ENCODE results near the gene GRIFIN.
A peak's percentile ranks its signal among the peaks of the same experiment; 100 is the strongest.
"Not testable (repeated sequence)": the region's sequence is repeated elsewhere in the genome, so short reads cannot be mapped to it uniquely, and the experiment has no call there.

The GRIFIN gene

GRCh38 chr7:2473496-2474180, 2.6 kb downstream of the GRIFIN start:
- FAIRE-seq (no peak), DNase-seq (ENCODE audit: insufficient read length, low spot score) (no peak)
- no peak for TF ChIP-seq POLR2A (IDR thresholded peaks at IDR 0.05; ENCODE audit: low read depth, low read length)

DNA sequence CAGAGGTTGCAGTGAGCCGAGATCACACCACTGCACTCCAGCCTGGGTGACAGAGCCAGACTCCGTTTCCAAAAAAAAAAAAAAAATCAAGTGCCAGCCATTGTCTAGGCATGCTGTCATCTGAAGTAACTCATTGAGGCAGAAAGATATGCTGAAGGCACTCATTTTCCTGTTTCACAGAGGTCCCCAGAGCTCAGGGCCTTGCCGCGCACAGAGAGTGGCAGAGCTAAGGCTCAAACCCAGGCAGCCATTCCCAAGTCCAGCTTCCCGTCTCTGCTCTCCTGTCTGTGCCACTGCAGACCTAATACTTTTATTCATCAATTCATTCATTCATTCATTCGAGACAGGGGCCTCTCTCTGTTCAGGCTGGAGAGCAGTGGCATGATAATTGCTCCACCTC, 3.5 kb downstream of the GRIFIN start:
- no peak for TF ChIP-seq POLR2A (IDR thresholded peaks at IDR 0.05; ENCODE audit: low read depth, low read length)
- no peak for FAIRE-seq
- DNase-seq (ENCODE audit: insufficient read length, low spot score): no peak

DNA sequence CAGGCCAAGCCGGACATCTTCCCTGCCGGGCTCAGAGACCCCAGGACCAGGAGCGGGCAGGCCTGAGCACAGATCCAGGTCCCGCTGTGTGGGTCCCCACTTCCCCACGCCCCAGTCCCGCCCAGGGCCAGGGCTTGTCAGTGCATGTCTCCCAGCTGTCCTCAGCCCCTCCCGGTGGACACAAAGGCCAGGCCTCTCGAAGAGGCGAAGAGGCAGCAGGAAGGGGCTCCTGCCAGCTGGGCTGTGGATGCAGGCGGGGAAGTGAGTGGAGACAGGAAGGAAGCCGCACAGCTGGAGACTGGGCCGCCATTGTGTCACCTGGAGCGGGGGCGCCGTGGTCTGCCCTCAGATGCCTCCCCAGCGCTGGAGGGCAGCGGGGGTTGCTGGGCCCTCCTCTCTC, 4.8 kb downstream of the GRIFIN start:
- peak; percentile 83 for DNase-seq (ENCODE audit: insufficient read length, low spot score)
- TF ChIP-seq POLR2A (IDR thresholded peaks at IDR 0.05; ENCODE audit: low read depth, low read length): no peak
- no peak for FAIRE-seq

DNA sequence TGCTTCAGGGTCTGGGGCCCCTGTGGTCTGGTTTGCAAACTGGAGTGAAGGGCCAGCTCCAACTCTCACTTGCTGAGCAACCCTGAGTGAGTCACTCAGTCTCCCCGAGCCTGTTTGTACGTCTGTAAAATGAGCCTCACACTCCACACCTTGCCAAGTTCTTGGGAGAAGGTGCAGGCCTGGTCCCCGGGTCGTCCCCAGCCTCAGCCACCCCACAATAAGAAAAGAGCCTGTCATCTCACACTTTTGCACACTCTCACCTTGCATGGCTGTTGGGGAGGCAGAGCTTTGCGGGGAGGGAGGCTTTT, 5.2 kb downstream of the GRIFIN start:
- FAIRE-seq (no peak), DNase-seq (ENCODE audit: insufficient read length, low spot score) (peak; percentile 93)
- no peak for TF ChIP-seq POLR2A (IDR thresholded peaks at IDR 0.05; ENCODE audit: low read depth, low read length)

GRCh38 chr7:2470204-2471021, 5.8 kb downstream of the GRIFIN start:
- no peak for DNase-seq (ENCODE audit: insufficient read length, low spot score)
- no peak for TF ChIP-seq POLR2A (IDR thresholded peaks at IDR 0.05; ENCODE audit: low read depth, low read length)
- FAIRE-seq: no peak

DNA sequence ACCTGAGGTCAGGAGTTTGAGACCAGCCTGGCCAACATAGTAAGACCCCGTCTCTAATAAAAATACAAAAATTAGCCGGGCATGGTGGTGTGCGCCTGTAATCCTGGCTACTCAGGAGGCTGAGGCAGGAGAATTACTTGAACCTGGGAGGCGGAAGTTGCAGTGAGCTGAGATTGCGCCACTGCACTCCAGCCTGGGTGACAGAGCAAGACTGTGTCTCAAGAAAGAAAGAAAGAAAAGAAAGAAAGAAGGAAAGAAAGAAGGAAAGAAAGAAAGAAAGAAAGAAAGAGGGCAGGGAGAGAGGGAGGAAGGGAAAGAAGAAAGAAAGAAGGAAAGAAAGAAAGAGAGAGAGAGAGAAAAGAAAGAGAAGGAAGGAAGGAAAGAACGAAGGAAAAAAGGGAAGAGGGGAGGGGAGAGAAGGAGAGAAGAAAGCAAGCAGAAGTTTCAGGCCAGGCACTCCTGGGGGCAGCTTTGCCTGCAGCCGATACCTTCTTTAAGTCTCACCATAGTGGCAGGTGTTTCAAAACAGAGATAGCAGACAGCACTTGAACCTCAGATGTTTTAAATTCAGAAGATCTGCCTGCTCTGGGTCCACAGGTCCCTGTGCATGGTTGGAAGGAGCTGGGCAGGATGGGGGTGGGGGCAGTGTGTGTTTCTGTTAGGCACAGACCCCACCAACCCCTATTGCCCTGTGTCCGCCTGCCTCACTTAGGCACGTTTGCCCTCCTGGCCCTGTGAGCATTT, 6.6 kb downstream of the GRIFIN start:
- not testable (repeated sequence) for FAIRE-seq; DNase-seq (ENCODE audit: insufficient read length, low spot score)

DNA sequence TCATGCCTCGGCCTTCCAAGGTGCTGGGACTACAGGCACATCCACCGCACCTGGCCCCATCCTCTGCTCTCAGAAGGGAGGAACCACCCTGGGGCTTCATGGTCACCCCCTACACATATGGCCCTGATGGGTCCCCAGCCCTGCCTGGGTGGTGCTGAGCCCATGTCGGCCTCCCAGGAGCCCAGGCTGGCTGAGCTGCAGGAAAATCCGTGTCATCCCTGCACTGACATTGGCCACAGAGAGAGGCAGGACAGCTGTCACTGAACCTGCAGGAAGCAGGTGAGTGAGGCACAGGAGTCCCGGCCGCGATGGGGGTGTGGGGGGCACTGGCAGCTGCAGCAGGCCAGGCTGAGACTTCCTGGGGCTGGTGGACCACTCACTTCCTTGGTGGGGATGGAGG, 8.0 kb downstream of the GRIFIN start:
- DNase-seq (ENCODE audit: insufficient read length, low spot score) (no peak), FAIRE-seq (no peak)
- TF ChIP-seq POLR2A (IDR thresholded peaks at IDR 0.05; ENCODE audit: low read depth, low read length): no peak

DNA sequence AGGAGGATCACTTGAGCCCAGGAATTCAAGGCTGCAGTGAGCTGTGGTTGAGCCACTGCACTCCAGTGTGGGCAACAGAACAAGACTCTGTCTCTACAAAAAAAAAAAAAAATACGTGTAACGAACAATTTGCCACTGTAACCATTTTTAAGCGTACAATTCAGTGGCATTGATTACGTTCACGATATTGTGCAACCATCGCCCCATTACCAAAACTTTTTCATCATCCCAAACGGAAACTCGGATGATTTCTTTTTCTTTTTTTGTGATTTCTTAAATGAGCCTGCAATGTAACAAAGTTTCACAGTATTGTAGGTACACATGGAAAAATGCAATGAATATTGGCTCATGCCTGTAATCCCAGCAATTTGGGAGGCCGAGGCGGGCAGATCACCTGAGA, 9.5 kb downstream of the GRIFIN start:
- no peak for TF ChIP-seq POLR2A (IDR thresholded peaks at IDR 0.05; ENCODE audit: low read depth, low read length)
- DNase-seq (ENCODE audit: insufficient read length, low spot score): no peak
- no peak for FAIRE-seq

GRCh38 chr7:2465928-2466327, 10.3 kb downstream of the GRIFIN start:
- FAIRE-seq (no peak), DNase-seq (ENCODE audit: insufficient read length, low spot score) (no peak)
- no peak for TF ChIP-seq POLR2A (IDR thresholded peaks at IDR 0.05; ENCODE audit: low read depth, low read length)

DNA sequence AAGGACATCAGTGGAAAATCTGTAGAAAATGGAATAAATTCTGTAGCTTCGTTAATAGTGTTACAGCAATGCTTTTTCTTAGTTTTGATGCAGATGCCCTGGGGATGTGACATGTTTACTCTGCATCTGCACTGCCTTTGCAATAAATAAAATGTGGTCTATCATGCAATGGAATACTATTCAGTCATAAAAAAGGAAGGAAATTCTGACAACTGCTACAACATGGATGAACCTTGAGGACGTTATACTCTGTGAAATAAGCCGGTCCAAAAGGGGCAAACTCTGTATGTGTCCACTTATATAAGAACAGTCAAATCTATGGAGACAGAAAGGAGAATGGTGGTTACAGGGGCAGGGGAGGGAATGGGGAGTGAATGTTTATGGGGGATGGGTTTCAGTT, 13.5 kb downstream of the GRIFIN start:
- FAIRE-seq (no peak), DNase-seq (ENCODE audit: insufficient read length, low spot score) (no peak)
- TF ChIP-seq POLR2A (IDR thresholded peaks at IDR 0.05; ENCODE audit: low read depth, low read length): no peak

DNA sequence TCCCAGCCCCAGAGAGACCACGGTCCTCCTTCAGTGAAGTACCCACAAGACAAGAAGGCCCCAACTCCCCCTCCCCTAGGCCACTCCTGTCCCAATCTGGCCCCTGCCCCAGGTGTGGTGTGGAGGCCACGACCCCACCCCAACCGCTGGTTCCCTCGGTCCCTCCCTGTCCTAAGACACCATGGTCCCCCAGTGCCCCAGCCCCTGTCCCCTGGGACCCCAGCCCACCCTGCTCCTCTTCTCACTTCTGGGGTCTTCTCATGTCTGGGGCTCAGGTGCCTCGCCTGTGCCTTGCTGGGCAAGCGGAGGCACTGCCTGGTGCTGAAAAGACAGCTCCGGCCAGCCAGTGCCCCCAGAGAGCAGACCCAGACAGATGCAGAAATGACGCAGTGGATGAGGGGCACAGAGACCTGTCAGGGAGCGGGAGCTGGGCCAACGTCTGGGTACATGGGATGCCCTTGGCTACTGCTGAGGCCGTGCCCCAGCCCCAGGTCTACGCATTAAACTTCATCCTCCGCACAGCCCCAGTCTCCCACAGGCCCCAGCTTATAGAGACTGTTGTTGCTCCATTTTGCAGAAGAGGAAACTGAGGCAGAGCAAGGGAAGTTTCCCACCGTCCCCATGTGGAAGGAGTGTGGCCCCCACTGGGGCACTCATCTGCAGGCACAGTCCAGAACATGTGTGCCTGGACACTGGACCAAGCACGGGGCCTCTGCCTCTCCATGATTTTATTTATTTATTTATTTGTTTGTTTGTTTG, 14.8 kb downstream of the GRIFIN start:
- no peak for TF ChIP-seq POLR2A (IDR thresholded peaks at IDR 0.05; ENCODE audit: low read depth, low read length)
- FAIRE-seq: no peak
- no peak for DNase-seq (ENCODE audit: insufficient read length, low spot score)

GRCh38 chr7:2460641-2461040, 15.6 kb downstream of the GRIFIN start:
- DNase-seq (ENCODE audit: insufficient read length, low spot score) (no peak), FAIRE-seq (no peak)
- no peak for TF ChIP-seq POLR2A (IDR thresholded peaks at IDR 0.05; ENCODE audit: low read depth, low read length)

DNA sequence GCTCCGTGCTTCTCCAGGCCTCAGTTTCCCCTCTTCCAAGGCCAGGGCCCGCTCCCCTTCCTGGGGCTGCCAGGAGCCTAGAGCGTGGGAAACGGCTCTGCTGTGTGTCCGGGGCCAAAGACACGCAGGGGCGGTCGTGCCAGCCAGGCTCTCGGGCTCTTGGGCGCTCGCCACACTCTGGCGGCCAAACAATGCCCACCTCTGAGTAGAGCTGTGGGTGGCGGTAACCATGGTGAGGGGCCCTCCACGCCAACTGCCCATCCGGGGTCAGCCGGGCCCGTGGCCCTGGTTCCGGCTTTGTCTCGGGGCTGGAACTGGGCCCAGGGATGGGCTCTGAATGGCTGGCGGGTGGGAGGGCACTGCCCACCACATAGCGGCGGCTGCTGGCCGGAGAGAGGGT, 16.0 kb downstream of the GRIFIN start:
- no peak for FAIRE-seq
- DNase-seq (ENCODE audit: insufficient read length, low spot score): no peak
- no peak for TF ChIP-seq POLR2A (IDR thresholded peaks at IDR 0.05; ENCODE audit: low read depth, low read length)

- FAIRE-seq: no peak
Observed at GRCh38 chr7:2459674-2460073, 16.5 kb downstream of the GRIFIN start.

GRCh38 chr7:2453849-2454248, 22.3 kb downstream of the GRIFIN start:
- DNase-seq (ENCODE audit: insufficient read length, low spot score); FAIRE-seq: not testable (repeated sequence)

More at GRCh38 chr7:2459674-2460073, 16.5 kb downstream of the GRIFIN start:
- no peak for DNase-seq (ENCODE audit: insufficient read length, low spot score)
- no peak for TF ChIP-seq POLR2A (IDR thresholded peaks at IDR 0.05; ENCODE audit: low read depth, low read length)
